Measurements from ENCODE around the gene IGFL2.
"Not testable (repeated sequence)": the region's sequence is repeated elsewhere in the genome, so short reads cannot be mapped to it uniquely, and the experiment has no call there.

Gene IGFL2

DNA sequence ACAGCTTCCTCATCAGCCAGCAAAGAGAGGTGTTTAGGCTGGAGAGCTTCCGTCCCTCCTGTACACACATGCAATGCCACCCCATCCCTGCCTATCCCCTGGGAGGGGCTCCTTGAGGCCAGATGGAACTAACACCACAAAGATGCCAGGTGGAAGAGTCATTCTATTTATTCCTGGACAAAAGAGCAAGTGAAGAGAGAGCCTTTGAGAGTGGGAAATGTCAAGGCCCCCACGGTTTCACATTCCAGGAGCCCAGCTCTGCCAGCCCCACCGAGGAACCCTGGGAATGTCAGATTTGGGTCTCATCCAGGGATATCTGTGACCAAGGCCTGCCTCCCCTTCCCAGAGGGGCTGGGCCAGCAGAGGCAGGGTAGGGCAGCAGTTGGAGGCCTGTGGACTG is 50.7 kb downstream of the IGFL2 start:
- H3K27ac ChIP-seq (ENCODE audit: low read depth, low read length) = no peak overlapping the region
- no peak overlapping the region for H3K4me3 ChIP-seq (ENCODE audit: low read depth, low read length)
- no peaks in the 10 kb centered on the region for H3K9me3 ChIP-seq (ENCODE audit: control insufficient read depth, insufficient read depth, low read length)
- no peaks in the 10 kb centered on the region for H3K27me3 ChIP-seq (ENCODE audit: control insufficient read depth, insufficient read depth, low read length)
- H3K4me1 ChIP-seq (ENCODE audit: control insufficient read depth, insufficient read depth, low read length) = no peaks in the 10 kb centered on the region
- no peaks in the 10 kb centered on the region for H3K36me3 ChIP-seq (ENCODE audit: control insufficient read depth, insufficient read depth, low read length)
- H3K9ac ChIP-seq (ENCODE audit: low read depth, low read length) = no peak overlapping the region

DNA sequence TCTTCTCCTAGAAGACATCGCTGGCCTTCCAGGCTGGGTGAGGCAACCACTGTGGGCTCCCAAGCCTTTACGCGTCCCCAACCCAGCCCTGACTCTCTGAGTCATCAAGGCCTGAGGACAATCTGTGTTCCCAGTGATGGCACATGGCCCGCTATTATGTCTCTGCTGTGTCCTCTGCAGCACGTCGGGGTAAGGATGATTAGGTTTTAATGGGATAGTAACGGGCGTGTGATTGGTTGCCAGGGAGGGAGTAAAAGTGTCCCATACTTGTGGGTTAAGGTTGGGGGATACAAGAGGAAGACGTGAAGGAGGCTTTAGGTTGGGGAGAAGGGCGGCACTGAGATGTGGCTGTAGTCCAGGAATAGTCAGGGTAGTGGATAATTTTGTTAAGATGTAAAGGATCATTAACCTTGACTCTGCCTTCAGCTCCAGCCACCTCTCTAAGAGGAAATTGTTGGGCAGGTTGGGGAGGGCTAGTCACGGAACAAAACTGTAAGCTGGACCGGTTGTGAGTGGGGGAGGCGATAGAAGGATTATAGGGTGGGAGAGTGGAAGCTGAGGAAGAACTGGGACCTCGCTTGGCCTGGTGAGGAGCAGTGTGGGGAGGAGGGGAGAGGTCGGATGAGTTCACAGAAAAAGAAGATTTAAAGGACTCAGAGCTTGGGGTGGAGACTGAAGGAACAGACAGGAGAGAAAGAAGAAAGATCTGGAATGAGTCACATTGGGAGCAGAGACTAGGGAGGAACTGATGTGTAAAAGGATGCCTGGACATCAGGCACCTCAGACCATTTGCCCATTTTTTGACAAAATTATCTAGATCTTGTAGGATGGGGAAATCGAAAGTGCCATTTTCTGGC is 53.6 kb downstream of the IGFL2 start:
- Histone ChIP-seq H3K9me3 (ENCODE audit: control insufficient read depth, insufficient read depth, low read length) (no peaks in the 10 kb centered on the region; the same call in 1 of the 2 replicates), H3K27me3 (ENCODE audit: control insufficient read depth, insufficient read depth, low read length) (no peaks in the 10 kb centered on the region), H3K4me3 (ENCODE audit: low read depth, low read length) (no peak overlapping the region), H3K27ac (ENCODE audit: low read depth, low read length) (no peak overlapping the region), H3K4me1 (ENCODE audit: control insufficient read depth, insufficient read depth, low read length) (no peaks in the 10 kb centered on the region), H3K9ac (ENCODE audit: low read depth, low read length) (no peak overlapping the region), H3K36me3 (ENCODE audit: control insufficient read depth, insufficient read depth, low read length) (no peaks in the 10 kb centered on the region)

DNA sequence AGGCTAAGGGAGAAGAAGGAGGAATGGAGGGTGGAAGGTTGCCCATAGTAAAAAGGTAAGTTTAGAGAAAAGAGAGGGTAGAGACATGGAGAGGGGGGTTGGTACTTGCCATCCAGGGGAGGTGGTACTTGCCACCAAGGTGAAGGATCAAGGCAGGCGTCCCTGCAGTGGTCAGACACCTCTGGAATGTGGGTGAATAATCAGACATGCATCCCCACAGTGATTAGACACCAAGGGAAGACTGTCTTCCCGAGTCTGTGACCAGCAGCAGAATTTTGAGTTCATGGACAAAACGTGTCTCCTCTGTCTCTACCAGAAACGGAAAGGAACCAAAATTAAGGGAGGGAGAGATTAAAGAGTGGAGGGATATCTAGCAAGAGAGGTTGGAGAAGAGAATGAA is 54.4 kb downstream of the IGFL2 start:
- Histone ChIP-seq H3K4me3 (ENCODE audit: low read depth, low read length) (no peak overlapping the region), H3K9me3 (ENCODE audit: control insufficient read depth, insufficient read depth, low read length) (no peaks in the 10 kb centered on the region; the same call in 1 of the 2 replicates), H3K36me3 (ENCODE audit: control insufficient read depth, insufficient read depth, low read length) (no peaks in the 10 kb centered on the region), H3K27ac (ENCODE audit: low read depth, low read length) (no peak overlapping the region), H3K4me1 (ENCODE audit: control insufficient read depth, insufficient read depth, low read length) (no peaks in the 10 kb centered on the region), H3K27me3 (ENCODE audit: control insufficient read depth, insufficient read depth, low read length) (no peaks in the 10 kb centered on the region), H3K9ac (ENCODE audit: low read depth, low read length) (no peak overlapping the region)

DNA sequence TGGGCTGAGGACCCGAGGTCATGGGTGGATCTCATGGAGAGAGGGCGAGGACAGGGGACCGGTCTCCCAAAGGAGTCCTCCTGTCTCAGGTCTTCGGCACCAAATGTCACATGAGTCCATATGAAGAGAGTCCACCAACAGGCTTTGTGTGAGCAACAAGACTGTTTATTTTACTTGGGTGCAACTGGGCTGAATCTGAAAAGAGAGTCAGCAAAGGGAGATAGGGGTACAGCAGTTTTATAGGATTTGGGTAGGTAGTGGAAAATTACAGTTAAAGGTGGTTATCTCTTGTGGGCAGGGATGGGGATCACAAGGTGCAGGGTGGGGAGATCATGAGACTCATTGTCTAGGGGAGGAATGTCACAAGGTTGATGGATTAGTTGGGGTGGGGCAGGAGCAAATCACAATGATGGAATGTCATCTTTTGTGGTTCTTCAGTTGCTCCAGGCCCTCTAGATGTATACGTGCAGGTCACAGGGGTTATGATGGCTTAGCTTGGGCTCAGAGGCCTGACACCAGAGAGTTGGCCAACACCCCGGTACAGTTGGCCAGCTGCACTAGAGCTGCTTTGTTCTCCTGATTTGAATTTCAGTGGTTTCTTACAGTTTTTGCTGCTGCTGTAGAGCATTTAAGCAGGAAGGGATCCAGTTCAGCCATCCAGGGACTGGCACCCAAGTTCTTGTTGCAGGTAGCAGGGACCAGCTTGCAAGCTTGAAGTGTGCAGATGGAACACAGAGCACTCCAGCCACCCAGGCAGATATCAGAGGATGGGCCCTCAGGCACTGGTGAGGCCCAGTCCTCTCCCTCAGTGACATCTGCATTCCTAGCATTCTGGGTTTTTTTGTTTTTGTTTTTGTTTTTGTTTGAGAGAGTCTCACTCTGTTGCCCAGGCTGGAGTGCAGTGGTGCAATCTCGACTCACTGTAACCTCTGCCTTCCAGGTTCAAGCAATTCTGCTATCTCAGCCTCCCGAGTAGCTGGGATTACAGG is 55.1 kb downstream of the IGFL2 start:
- no peak overlapping the region for H3K9ac ChIP-seq (ENCODE audit: low read depth, low read length)
- no peaks in the 10 kb centered on the region for H3K4me1 ChIP-seq (ENCODE audit: control insufficient read depth, insufficient read depth, low read length)
- no peaks in the 10 kb centered on the region for H3K27me3 ChIP-seq (ENCODE audit: control insufficient read depth, insufficient read depth, low read length)

DNA sequence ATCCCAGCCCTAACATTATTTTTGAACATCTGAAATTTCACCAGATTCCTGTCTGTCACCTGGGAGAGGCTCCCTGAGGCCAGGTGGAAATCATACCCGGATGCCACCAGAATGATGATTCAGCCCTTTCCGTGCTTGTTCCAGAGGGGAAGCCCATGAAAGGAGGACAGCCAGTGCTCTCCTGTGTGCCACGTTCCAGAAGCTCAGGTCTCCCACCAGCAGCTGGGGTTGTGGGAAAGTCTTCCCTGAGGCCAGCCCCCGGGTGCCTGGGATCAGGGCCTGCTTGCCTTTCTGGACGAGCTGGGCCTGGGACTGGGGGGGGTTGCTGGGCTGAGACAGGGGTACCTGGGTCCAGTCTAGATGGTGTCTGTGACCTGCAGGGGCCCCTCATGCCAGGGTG is 56.0 kb downstream of the IGFL2 start:
- Histone ChIP-seq H3K9me3 (ENCODE audit: control insufficient read depth, insufficient read depth, low read length) (no peaks in the 10 kb centered on the region; the same call in 1 of the 2 replicates), H3K36me3 (ENCODE audit: control insufficient read depth, insufficient read depth, low read length) (no peaks in the 10 kb centered on the region), H3K4me3 (ENCODE audit: low read depth, low read length) (no peak overlapping the region), H3K27ac (ENCODE audit: low read depth, low read length) (no peak overlapping the region), H3K4me1 (ENCODE audit: control insufficient read depth, insufficient read depth, low read length) (no peaks in the 10 kb centered on the region), H3K27me3 (ENCODE audit: control insufficient read depth, insufficient read depth, low read length) (no peaks in the 10 kb centered on the region), H3K9ac (ENCODE audit: low read depth, low read length) (no peak overlapping the region)

More for the DNA sequence above, 55.1 kb downstream of the IGFL2 start:
- Histone ChIP-seq H3K9me3 (ENCODE audit: control insufficient read depth, insufficient read depth, low read length) (no peaks in the 10 kb centered on the region; the same call in 1 of the 2 replicates), H3K27ac (ENCODE audit: low read depth, low read length) (no peak overlapping the region), H3K36me3 (ENCODE audit: control insufficient read depth, insufficient read depth, low read length) (no peaks in the 10 kb centered on the region), H3K4me3 (ENCODE audit: low read depth, low read length) (no peak overlapping the region)

DNA sequence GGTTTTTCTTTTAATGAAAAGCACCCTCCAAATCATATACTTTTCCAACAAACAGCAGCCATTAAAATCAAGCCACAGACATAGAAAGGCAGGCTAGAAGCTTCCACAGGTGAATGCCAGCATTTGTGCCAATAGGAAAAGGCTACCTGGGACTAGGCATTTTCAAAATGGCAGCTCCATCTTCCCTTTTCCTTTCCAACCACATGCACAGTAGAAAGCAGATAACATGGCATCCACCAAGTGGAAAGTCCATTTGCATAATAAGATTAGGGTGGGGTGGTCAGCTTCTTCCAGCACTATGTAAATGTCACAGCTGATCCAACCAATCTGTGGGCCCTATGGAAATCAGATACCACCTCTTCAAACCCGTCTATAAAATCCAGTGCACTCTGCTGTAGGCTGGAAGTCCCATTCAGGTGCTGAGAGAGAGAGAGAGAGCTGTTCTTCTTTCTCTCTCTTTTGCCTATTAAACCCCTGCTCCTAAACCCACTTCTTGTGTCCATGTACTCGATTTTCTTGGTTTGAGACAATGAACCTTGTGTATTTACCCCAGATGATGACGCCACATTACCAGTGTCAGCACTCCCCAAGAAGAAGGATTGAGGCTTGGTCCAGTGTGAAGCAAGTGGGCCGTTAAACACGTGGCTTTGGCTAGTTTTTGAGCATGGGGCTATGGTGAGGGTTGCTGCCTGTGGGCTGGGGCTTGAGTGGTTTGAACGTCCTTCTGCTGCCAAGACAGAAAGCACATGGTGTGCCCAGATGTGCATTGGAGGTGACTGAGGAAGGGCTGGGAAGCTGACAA is 57.3 kb downstream of the IGFL2 start:
- H3K27me3 ChIP-seq (ENCODE audit: control insufficient read depth, insufficient read depth, low read length) = no peaks in the 10 kb centered on the region
- no peak overlapping the region for H3K9ac ChIP-seq (ENCODE audit: low read depth, low read length)
- H3K9me3 ChIP-seq (ENCODE audit: control insufficient read depth, insufficient read depth, low read length) = no peaks in the 10 kb centered on the region; the same call in 1 of the 2 replicates
- H3K4me1 ChIP-seq (ENCODE audit: control insufficient read depth, insufficient read depth, low read length) = no peaks in the 10 kb centered on the region
- H3K27ac ChIP-seq (ENCODE audit: low read depth, low read length) = no peak overlapping the region
- no peaks in the 10 kb centered on the region for H3K36me3 ChIP-seq (ENCODE audit: control insufficient read depth, insufficient read depth, low read length)
- no peak overlapping the region for H3K4me3 ChIP-seq (ENCODE audit: low read depth, low read length)

DNA sequence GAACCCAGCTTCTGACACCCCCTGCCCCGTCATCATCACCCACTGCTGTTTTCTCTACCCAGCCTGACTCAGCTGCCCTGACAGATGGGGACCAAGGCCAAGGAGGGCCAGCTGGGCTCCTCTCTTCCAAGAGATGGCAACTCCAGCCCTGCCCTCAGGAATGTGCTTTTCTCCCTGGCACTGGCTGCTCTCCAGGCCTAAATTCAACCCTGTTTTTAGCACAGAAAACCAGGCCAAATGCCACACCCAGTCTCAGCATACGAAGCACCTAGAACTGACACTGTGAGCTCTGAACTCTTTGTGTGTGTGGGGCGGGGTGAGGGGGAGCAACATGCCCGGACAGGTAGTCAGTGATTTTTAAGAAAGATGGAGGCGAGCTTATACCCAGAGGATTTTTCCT is 58.1 kb downstream of the IGFL2 start:
- Histone ChIP-seq H3K4me1 (ENCODE audit: control insufficient read depth, insufficient read depth, low read length) (peaks cover 6% of the 10 kb centered on the region), H3K36me3 (ENCODE audit: control insufficient read depth, insufficient read depth, low read length) (no peaks in the 10 kb centered on the region), H3K27me3 (ENCODE audit: control insufficient read depth, insufficient read depth, low read length) (no peaks in the 10 kb centered on the region)

DNA sequence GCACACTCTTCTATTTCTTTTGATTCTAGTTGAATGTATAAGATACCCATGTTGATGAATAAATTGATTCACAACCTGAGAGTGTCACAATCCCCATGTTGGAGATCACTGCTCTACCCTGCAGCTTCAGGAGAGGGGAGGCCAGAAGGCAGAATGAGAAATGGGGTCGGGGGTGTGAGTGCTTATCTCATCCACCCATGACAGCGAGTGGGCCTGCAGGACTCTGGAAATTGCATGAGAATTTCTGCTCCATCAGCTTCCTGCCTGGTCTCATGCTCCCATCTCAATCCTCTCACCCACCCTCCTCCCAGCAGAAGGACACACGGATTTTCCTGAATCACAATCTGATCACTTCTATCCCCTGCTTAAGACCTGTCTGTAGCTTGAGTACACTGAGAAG is 58.6 kb downstream of the IGFL2 start:
- no peak overlapping the region for H3K4me3 ChIP-seq (ENCODE audit: low read depth, low read length)
- H3K27me3 ChIP-seq (ENCODE audit: control insufficient read depth, insufficient read depth, low read length) = no peaks in the 10 kb centered on the region
- peaks cover 11% of the 10 kb centered on the region for H3K4me1 ChIP-seq (ENCODE audit: control insufficient read depth, insufficient read depth, low read length)
- H3K36me3 ChIP-seq (ENCODE audit: control insufficient read depth, insufficient read depth, low read length) = no peaks in the 10 kb centered on the region
- H3K27ac ChIP-seq (ENCODE audit: low read depth, low read length) = no peak overlapping the region
- H3K9ac ChIP-seq (ENCODE audit: low read depth, low read length) = no peak overlapping the region
- H3K9me3 ChIP-seq (ENCODE audit: control insufficient read depth, insufficient read depth, low read length) = no peaks in the 10 kb centered on the region; the same call in 1 of the 2 replicates

More for the DNA sequence above, 58.1 kb downstream of the IGFL2 start:
- Histone ChIP-seq H3K9ac (ENCODE audit: low read depth, low read length) (no peak overlapping the region), H3K27ac (ENCODE audit: low read depth, low read length) (no peak overlapping the region), H3K4me3 (ENCODE audit: low read depth, low read length) (no peak overlapping the region), H3K9me3 (ENCODE audit: control insufficient read depth, insufficient read depth, low read length) (no peaks in the 10 kb centered on the region; the same call in 1 of the 2 replicates)

DNA sequence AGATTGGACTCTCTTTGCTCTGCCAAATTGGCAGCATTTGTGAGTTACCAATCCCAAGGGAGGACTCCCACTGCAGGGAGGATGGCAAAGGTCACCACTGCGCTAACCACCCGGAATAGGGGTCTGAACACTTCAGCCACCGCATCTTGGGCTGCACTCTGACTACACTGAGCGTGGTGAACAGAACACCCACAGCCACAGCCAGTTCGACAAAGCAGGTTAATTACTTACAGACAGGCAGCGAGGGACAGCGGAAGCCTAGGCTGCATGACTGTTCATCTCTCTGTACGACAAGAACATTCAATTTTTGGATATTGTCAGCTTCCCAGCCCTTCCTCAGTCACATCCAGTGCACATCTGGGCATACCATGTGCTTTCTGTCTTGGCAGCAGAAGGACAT is 59.8 kb downstream of the IGFL2 start:
- H3K27me3 ChIP-seq (ENCODE audit: control insufficient read depth, insufficient read depth, low read length); H3K27ac ChIP-seq (ENCODE audit: low read depth, low read length); H3K9me3 ChIP-seq (ENCODE audit: control insufficient read depth, insufficient read depth, low read length); H3K4me3 ChIP-seq (ENCODE audit: low read depth, low read length); H3K9ac ChIP-seq (ENCODE audit: low read depth, low read length); H3K36me3 ChIP-seq (ENCODE audit: control insufficient read depth, insufficient read depth, low read length): not testable (repeated sequence)
- peaks cover 12% of the 10 kb centered on the region for H3K4me1 ChIP-seq (ENCODE audit: control insufficient read depth, insufficient read depth, low read length)

DNA sequence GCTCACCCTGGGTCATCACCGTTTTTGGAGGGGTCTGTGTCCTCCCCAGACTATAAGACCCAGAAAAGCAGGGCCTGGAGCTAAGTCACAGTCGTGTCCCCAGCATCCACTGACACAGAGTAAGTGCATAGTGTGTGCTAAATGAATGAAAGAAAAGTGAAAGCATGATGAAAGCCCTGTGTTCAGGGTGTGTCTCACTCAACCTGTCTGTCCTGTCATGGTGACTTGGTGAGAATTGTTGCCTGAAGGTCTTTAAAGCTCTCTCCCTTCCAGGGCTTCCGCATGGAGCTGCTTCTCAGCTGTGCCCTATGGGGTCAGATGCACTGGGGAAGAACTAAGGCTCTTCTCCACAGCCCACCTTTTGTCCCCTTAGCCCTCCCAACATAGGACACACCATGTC is 61.0 kb downstream of the IGFL2 start:
- no peaks in the 10 kb centered on the region for H3K27me3 ChIP-seq (ENCODE audit: control insufficient read depth, insufficient read depth, low read length)
- peaks cover 12% of the 10 kb centered on the region for H3K4me1 ChIP-seq (ENCODE audit: control insufficient read depth, insufficient read depth, low read length)
- H3K27ac ChIP-seq (ENCODE audit: low read depth, low read length) = no peak overlapping the region
- no peak overlapping the region for H3K4me3 ChIP-seq (ENCODE audit: low read depth, low read length)
- H3K36me3 ChIP-seq (ENCODE audit: control insufficient read depth, insufficient read depth, low read length) = no peaks in the 10 kb centered on the region
- no peak overlapping the region for H3K9ac ChIP-seq (ENCODE audit: low read depth, low read length)
- H3K9me3 ChIP-seq (ENCODE audit: control insufficient read depth, insufficient read depth, low read length) = no peaks in the 10 kb centered on the region; the same call in 1 of the 2 replicates
